Measurements from ENCODE around the gene MRC1. TPM values are rescaled to one million over a fixed set of nuclear protein-coding genes. Genes with fewer than 3 reads are reported as not detected.

Gene MRC1
- total RNA-seq, 1 experiment from 2014 or later = 0.37 TPM

DNA sequence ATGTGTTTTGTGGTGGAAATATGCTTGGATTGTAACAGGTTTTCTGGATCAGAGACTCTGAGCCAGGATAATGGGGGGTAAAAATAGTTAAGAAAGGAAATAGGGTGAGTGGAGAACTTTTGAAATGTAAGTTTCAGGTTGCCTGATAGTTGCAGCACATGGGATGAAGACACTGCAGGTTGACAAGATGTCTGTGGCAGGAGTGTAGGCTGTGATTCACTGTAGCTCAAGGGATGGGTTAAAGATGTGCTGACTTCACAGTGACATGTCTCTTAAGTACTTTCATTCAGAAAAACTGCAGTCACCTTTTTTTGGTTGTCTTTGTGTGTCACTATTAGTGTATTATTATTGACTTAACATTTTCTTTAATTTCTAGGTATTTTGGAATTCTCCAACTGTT lies 79.0 kb downstream of the MRC1 start:
- H3K9ac ChIP-seq (ENCODE audit: low read length) = no peak overlapping the region
- no peak overlapping the region for H2AFZ ChIP-seq (ENCODE audit: low read depth, low read length, poor library complexity, severe bottlenecking)
- H3K79me2 ChIP-seq (ENCODE audit: insufficient read depth, low read length) = no peaks in the 10 kb centered on the region
- POLR2A ChIA-PET = no interaction called here
- H4K20me1 ChIP-seq (ENCODE audit: insufficient read depth) = no peaks in the 10 kb centered on the region
- DNase-seq (ENCODE audit: low read depth, low spot score) (no peak), ATAC-seq (no peak)
- RAD21 ChIA-PET (ENCODE audit: low non-redundant PET in 1 of 2, low total read pairs in 2 of 2, uncharacterized antibody in 2 of 2, unreplicated experiment in 2 of 2) = no interaction called here
- H3K4me1 ChIP-seq (ENCODE audit: control insufficient read depth in 1 of 2, insufficient read depth in 2 of 2, low read length in 2 of 2) = no peaks in the 10 kb centered on the region
- H3K36me3 ChIP-seq (ENCODE audit: control insufficient read depth in 1 of 2, insufficient read depth in 2 of 2, low read length in 2 of 2) = no peaks in the 10 kb centered on the region
- no peaks in the 10 kb centered on the region for H3K9me3 ChIP-seq (ENCODE audit: control insufficient read depth in 1 of 2, insufficient read depth in 1 of 2, low read depth in 1 of 2, low read length in 2 of 2)
- no peak for TF ChIP-seq POLR2A (IDR thresholded peaks at IDR 0.05; ENCODE audit: borderline replicate concordance, extremely low read depth, insufficient read depth, insufficient read length)
- TF ChIP-seq, protein P1, sequence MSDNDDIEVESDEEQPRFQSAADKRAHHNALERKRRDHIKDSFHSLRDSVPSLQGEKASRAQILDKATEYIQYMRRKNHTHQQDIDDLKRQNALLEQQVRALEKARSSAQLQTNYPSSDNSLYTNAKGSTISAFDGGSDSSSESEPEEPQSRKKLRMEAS (IDR thresholded peaks at IDR 0.05) = no peak
- TF ChIP-seq ZNF274 (IDR thresholded peaks at IDR 0.05; ENCODE audit: low read depth, low read length) = no peak
- TF ChIP-seq SIN3A (IDR thresholded peaks at IDR 0.05; ENCODE audit: low read depth) = no peak
- TF ChIP-seq SP1 (IDR thresholded peaks at IDR 0.05; ENCODE audit: low read depth) = no peak
- no peak for TF ChIP-seq JUND (IDR thresholded peaks at IDR 0.05)
- TF ChIP-seq, protein P2, sequence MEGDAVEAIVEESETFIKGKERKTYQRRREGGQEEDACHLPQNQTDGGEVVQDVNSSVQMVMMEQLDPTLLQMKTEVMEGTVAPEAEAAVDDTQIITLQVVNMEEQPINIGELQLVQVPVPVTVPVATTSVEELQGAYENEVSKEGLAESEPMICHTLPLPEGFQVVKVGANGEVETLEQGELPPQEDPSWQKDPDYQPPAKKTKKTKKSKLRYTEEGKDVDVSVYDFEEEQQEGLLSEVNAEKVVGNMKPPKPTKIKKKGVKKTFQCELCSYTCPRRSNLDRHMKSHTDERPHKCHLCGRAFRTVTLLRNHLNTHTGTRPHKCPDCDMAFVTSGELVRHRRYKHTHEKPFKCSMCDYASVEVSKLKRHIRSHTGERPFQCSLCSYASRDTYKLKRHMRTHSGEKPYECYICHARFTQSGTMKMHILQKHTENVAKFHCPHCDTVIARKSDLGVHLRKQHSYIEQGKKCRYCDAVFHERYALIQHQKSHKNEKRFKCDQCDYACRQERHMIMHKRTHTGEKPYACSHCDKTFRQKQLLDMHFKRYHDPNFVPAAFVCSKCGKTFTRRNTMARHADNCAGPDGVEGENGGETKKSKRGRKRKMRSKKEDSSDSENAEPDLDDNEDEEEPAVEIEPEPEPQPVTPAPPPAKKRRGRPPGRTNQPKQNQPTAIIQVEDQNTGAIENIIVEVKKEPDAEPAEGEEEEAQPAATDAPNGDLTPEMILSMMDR (IDR thresholded peaks at IDR 0.05 in 2 of 3, conservative IDR thresholded peaks at IDR 0.05 in 1 of 3; ENCODE audit: borderline replicate concordance in 1 of 3, insufficient read depth in 1 of 3, low read depth in 2 of 3, low read length in 2 of 3) = no peak
- no peak for TF ChIP-seq EZH2 (IDR thresholded peaks at IDR 0.05)
- TF ChIP-seq RAD21 (IDR thresholded peaks at IDR 0.05; ENCODE audit: low read depth) = no peak
- no peak for TF ChIP-seq TCF7L2 (IDR thresholded peaks at IDR 0.05; ENCODE audit: borderline replicate concordance, extremely low read depth, insufficient read depth, insufficient read length)
- TF ChIP-seq, protein P3, sequence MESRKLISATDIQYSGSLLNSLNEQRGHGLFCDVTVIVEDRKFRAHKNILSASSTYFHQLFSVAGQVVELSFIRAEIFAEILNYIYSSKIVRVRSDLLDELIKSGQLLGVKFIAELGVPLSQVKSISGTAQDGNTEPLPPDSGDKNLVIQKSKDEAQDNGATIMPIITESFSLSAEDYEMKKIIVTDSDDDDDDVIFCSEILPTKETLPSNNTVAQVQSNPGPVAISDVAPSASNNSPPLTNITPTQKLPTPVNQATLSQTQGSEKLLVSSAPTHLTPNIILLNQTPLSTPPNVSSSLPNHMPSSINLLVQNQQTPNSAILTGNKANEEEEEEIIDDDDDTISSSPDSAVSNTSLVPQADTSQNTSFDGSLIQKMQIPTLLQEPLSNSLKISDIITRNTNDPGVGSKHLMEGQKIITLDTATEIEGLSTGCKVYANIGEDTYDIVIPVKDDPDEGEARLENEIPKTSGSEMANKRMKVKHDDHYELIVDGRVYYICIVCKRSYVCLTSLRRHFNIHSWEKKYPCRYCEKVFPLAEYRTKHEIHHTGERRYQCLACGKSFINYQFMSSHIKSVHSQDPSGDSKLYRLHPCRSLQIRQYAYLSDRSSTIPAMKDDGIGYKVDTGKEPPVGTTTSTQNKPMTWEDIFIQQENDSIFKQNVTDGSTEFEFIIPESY (IDR thresholded peaks at IDR 0.05; ENCODE audit: extremely low read depth, insufficient replicate concordance, low read length) = no peak
- no peak for TF ChIP-seq CEBPB (IDR thresholded peaks at IDR 0.05; ENCODE audit: low read depth)
- no peak for TF ChIP-seq ZFX (IDR thresholded peaks at IDR 0.05)
- no peak for TF ChIP-seq SRF (IDR thresholded peaks at IDR 0.05; ENCODE audit: low read depth)
- no peak for TF ChIP-seq EZH2phosphoT487 (IDR thresholded peaks at IDR 0.05; ENCODE audit: borderline replicate concordance)
- no peak for TF ChIP-seq POLR2AphosphoS5 (IDR thresholded peaks at IDR 0.05; ENCODE audit: low read depth, low read length)
- CTCF ChIA-PET = no interaction called here
- intact Hi-C loops (cut with micrococcal nuclease) = no loop called here
- no peaks in the 10 kb centered on the region for H3K9me2 ChIP-seq (ENCODE audit: insufficient read depth)
- no TSS peak for BruUV-seq (replicated peaks)
- H3K4me3 ChIP-seq (replicated peaks in 1 of 2; ENCODE audit: low read depth in 1 of 2, low read length in 2 of 2) = no peak overlapping the region
- H3K27ac ChIP-seq (ENCODE audit: low read depth, low read length) = no peak overlapping the region
- no peaks in the 10 kb centered on the region for H3K27me3 ChIP-seq (ENCODE audit: insufficient read depth, low read length)
- H3K4me2 ChIP-seq (ENCODE audit: low read length) = no peak overlapping the region

Measured in HCT116 (cell line).